ENCODE data around the gene GP1BB. TPM values are rescaled to one million over a fixed set of nuclear protein-coding genes. Genes with fewer than 3 reads are reported as not detected.

GP1BB gene
- total RNA-seq, 1 donor from 2014 or later = 2.4 TPM

- Mint-ChIP-seq H3K9me3 (no peaks in the 10 kb centered on the region), H3K4me3 (peak overlapping the region; percentile 14), H3K4me1 (ENCODE audit: unreplicated experiment) (peaks cover 18% of the 10 kb centered on the region), H3K27me3 (peaks cover 73% of the 10 kb centered on the region), H3K36me3 (peaks cover 4% of the 10 kb centered on the region), H3K27ac (no peak overlapping the region)
- TF ChIP-seq, protein P1, sequence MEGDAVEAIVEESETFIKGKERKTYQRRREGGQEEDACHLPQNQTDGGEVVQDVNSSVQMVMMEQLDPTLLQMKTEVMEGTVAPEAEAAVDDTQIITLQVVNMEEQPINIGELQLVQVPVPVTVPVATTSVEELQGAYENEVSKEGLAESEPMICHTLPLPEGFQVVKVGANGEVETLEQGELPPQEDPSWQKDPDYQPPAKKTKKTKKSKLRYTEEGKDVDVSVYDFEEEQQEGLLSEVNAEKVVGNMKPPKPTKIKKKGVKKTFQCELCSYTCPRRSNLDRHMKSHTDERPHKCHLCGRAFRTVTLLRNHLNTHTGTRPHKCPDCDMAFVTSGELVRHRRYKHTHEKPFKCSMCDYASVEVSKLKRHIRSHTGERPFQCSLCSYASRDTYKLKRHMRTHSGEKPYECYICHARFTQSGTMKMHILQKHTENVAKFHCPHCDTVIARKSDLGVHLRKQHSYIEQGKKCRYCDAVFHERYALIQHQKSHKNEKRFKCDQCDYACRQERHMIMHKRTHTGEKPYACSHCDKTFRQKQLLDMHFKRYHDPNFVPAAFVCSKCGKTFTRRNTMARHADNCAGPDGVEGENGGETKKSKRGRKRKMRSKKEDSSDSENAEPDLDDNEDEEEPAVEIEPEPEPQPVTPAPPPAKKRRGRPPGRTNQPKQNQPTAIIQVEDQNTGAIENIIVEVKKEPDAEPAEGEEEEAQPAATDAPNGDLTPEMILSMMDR (conservative IDR thresholded peaks at IDR 0.05) = no peak
- no peak for DNase-seq (ENCODE audit: extremely low spot score, unreplicated experiment)
Measured at GRCh38 chr22:19762568-19763457, 39.5 kb downstream of the GP1BB start.

GRCh38 chr22:19763458-19764298, 40.3 kb downstream of the GP1BB start:
- H3K27ac Mint-ChIP-seq = no peak overlapping the region
- no peaks in the 10 kb centered on the region for H3K9me3 Mint-ChIP-seq
- no peak overlapping the region for H3K4me3 Mint-ChIP-seq
- TF ChIP-seq, protein P1 (conservative IDR thresholded peaks at IDR 0.05) = no peak
- H3K4me1 Mint-ChIP-seq (ENCODE audit: unreplicated experiment) = peaks cover 18% of the 10 kb centered on the region
- H3K36me3 Mint-ChIP-seq = peaks cover 4% of the 10 kb centered on the region
- no peak for DNase-seq (ENCODE audit: extremely low spot score, unreplicated experiment)
- H3K27me3 Mint-ChIP-seq = peaks cover 75% of the 10 kb centered on the region

DNA sequence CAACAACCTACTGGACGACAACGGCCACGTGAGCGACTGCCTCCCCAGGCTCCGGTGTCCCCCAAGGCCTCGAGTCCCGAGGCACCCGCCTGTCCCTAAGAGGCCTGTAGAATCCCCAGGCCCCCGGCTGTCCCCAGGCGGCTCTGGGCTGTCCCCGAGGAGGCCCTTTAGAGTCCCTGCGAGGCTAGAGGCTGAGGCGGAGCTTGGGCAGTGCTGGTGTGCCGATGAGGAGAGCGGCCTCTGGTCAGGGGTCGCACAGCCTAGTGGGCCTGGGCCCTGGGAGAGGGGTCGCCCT, 40.9 kb downstream of the GP1BB start:
- no peaks in the 10 kb centered on the region for H3K9me3 Mint-ChIP-seq
- H3K27me3 Mint-ChIP-seq = peaks cover 76% of the 10 kb centered on the region

GRCh38 chr22:19764636-19765476, 41.5 kb downstream of the GP1BB start:
- TF ChIP-seq, protein P1 (conservative IDR thresholded peaks at IDR 0.05) = no peak
- H3K27ac Mint-ChIP-seq = no peak overlapping the region
- H3K4me3 Mint-ChIP-seq = peak overlapping the region; percentile 61
- H3K27me3 Mint-ChIP-seq = peaks cover 76% of the 10 kb centered on the region
- H3K9me3 Mint-ChIP-seq = no peaks in the 10 kb centered on the region
- H3K4me1 Mint-ChIP-seq (ENCODE audit: unreplicated experiment) = peaks cover 13% of the 10 kb centered on the region
- peaks cover 4% of the 10 kb centered on the region for H3K36me3 Mint-ChIP-seq
- DNase-seq (ENCODE audit: extremely low spot score, unreplicated experiment) = no peak

More for the DNA sequence above, 40.9 kb downstream of the GP1BB start:
- TF ChIP-seq, protein P1 (conservative IDR thresholded peaks at IDR 0.05) = no peak
- Mint-ChIP-seq H3K36me3 (peaks cover 4% of the 10 kb centered on the region), H3K27ac (no peak overlapping the region), H3K4me3 (no peak overlapping the region), H3K4me1 (ENCODE audit: unreplicated experiment) (peaks cover 18% of the 10 kb centered on the region)
- DNase-seq (ENCODE audit: extremely low spot score, unreplicated experiment) = no peak

Measured in type B pancreatic cell (in vitro differentiated cells).